HepG2 (cell line): ENCODE measurements around the gene RANBP2. TPM values are rescaled to one million over a fixed set of nuclear protein-coding genes. Genes with fewer than 3 reads are reported as not detected.
A peak's percentile ranks its signal among the peaks of the same experiment; 100 is the strongest.

Experiments
- FOXC1 ChIP-seq: sonication (generic); formaldehyde crosslinking; IDR thresholded peaks from 2 replicates; pipeline ENCODE4 v1.8.0; 2022; ENCODE audit warnings: mild to moderate bottlenecking, missing genetic modification reagents, borderline replicate concordance
- FOXO4 ChIP-seq: sonication (generic); formaldehyde crosslinking; conservative IDR thresholded peaks from 2 replicates; pipeline ENCODE4 v1.8.1; 2023; ENCODE audit warnings: missing genetic modification reagents
- HDAC6 ChIP-seq: fragments of 200-600 bp; sonication (generic); IDR thresholded peaks from 2 replicates; pipeline ENCODE4 v1.7.0; 2017; ENCODE audit warnings: mild to moderate bottlenecking, antibody characterized with exemption, low read length, low read depth
- IRF2 ChIP-seq: IDR thresholded peaks from 2 replicates; pipeline ENCODE4 v1.6.1; 2018; ENCODE audit warnings: missing genetic modification reagents, missing compliant biosample characterization
- KDM4B ChIP-seq: sonication (generic); formaldehyde crosslinking; IDR thresholded peaks from 2 replicates; pipeline ENCODE4 v1.4.0; 2020; ENCODE audit warnings: missing genetic modification reagents
- KDM5A ChIP-seq: fragments of 200-600 bp; sonication (generic); IDR thresholded peaks from 2 replicates; pipeline ENCODE4 v1.7.0; 2018; ENCODE audit warnings: antibody characterized with exemption, mild to moderate bottlenecking, low read length, borderline replicate concordance
- MTA1 ChIP-seq: sonication (generic); formaldehyde crosslinking; IDR thresholded peaks from 2 replicates; pipeline ENCODE4 v1.4.0; 2020; ENCODE audit warnings: missing genetic modification reagents, mild to moderate bottlenecking, borderline replicate concordance
- NCOA1 ChIP-seq: sonication (generic); formaldehyde crosslinking; IDR thresholded peaks from 2 replicates; pipeline ENCODE4 v1.9.0; 2021; ENCODE audit warnings: missing genetic modification reagents
- NR0B2 ChIP-seq: sonication (generic); formaldehyde crosslinking; IDR thresholded peaks from 2 replicates; pipeline ENCODE4 v1.4.0; 2020; ENCODE audit warnings: mild to moderate bottlenecking, missing genetic modification reagents
- NR2F1 ChIP-seq, 2 experiments: fragments of 450-650 bp in 1 of 2; formaldehyde crosslinking in 1 of 2; IDR thresholded peaks; 2 replicates each; pipeline versions ENCODE4 v1.5.0 to v1.6.1; 2016 to 2020; ENCODE audit warnings: mild to moderate bottlenecking in 1 of 2, missing compliant biosample characterization in 1 of 2, missing genetic modification reagents in 1 of 2, moderate library complexity in 1 of 2
- REST ChIP-seq, 2 experiments: IDR thresholded peaks; 2 replicates each; pipeline ENCODE4 v1.6.1; 2011 to 2012; ENCODE audit warnings: low read length in 2 of 2, borderline replicate concordance in 1 of 2, low read depth in 1 of 2, mild to moderate bottlenecking in 1 of 2, moderate library complexity in 1 of 2
- SOX13 ChIP-seq, 3 experiments: fragments of 450-650 bp in 1 of 3; sonication (generic) in 1 of 3; formaldehyde crosslinking in 1 of 3; IDR thresholded peaks in 2 of 3; conservative IDR thresholded peaks in 1 of 3; 2 replicates each; pipeline versions ENCODE4 v1.5.0 to v1.6.1; 2016 to 2020; ENCODE audit warnings: antibody characterized with exemption in 1 of 3, mild to moderate bottlenecking in 1 of 3, missing compliant biosample characterization in 1 of 3, missing genetic modification reagents in 1 of 3, moderate library complexity in 1 of 3
- SP4 ChIP-seq: sonication (generic); formaldehyde crosslinking; IDR thresholded peaks from 2 replicates; pipeline ENCODE4 v1.8.1; 2023; ENCODE audit warnings: mild to moderate bottlenecking, missing genetic modification reagents
- SP5 ChIP-seq: IDR thresholded peaks from 2 replicates; pipeline ENCODE4 v1.6.1; 2016; ENCODE audit warnings: low read depth, borderline replicate concordance
- ZNF12 ChIP-seq: sonication (generic); formaldehyde crosslinking; IDR thresholded peaks from 2 replicates; pipeline ENCODE4 v1.5.0; 2020; ENCODE audit warnings: missing genetic modification reagents
- ZNF136 ChIP-seq: sonication (generic); formaldehyde crosslinking; IDR thresholded peaks from 2 replicates; pipeline ENCODE4 v1.8.1; 2022; ENCODE audit warnings: low read depth, mild to moderate bottlenecking, moderate library complexity, missing genetic modification reagents
- ZNF292 ChIP-seq: sonication (generic); formaldehyde crosslinking; IDR thresholded peaks from 2 replicates; pipeline ENCODE4 v1.8.1; 2022; ENCODE audit warnings: mild to moderate bottlenecking, low read depth, missing genetic modification reagents, borderline replicate concordance
- ZNF335 ChIP-seq: sonication (generic); formaldehyde crosslinking; IDR thresholded peaks from 2 replicates; pipeline ENCODE4 v1.4.0; 2020; ENCODE audit warnings: missing genetic modification reagents
- ZNF547 ChIP-seq: sonication (generic); formaldehyde crosslinking; IDR thresholded peaks from 2 replicates; pipeline ENCODE4 v1.5.1; 2020; ENCODE audit warnings: mild to moderate bottlenecking, missing genetic modification reagents
- ZNF891 ChIP-seq: sonication (generic); formaldehyde crosslinking; IDR thresholded peaks from 2 replicates; pipeline ENCODE4 v1.5.0; 2020; ENCODE audit warnings: mild to moderate bottlenecking, missing genetic modification reagents
- polyA plus RNA-seq, 8 experiments: library from polyadenylated mRNA; depleted of rRNA in 3 of 8; stranded (reverse) in 7 of 8; unstranded in 1 of 8; fragments of >200 nt; fragmentation: Illumina TruSeq in 4 of 8; extraction: Trizol in 4 of 8; gene quantifications; 2 replicates each; pipeline versions ENCODE4 v1.2.1 to v1.2.3, GENCODE V29; 2011 to 2016; ENCODE audit warnings: low read depth in 4 of 8, missing spikeins in 1 of 8, mixed read lengths in 1 of 8; ENCODE audit not compliant: insufficient read depth in 1 of 8
- total RNA-seq, 5 experiments: library from RNA; depleted of rRNA; stranded (reverse); fragments of >200 nt; fragmentation: Illumina TruSeq; extraction: Trizol; gene quantifications; 2 replicates each; pipeline ENCODE4 v1.2.3, GENCODE V29; 2016; ENCODE audit warnings: low read depth in 1 of 5

The RANBP2 gene
- total and polyA plus RNA-seq, 2 of the 13 experiments (the other 11 are each of a cell fraction or from before 2014, with no cell fraction given), result 12.2 to 87.0 TPM

GRCh38 chr2:108823286-108823685 lies 104.0 kb downstream of the RANBP2 start (continued):
- TF ChIP-seq REST (IDR thresholded peaks at IDR 0.05; ENCODE audit: borderline replicate concordance in 1 of 2, low read depth in 1 of 2, low read length in 2 of 2), result no peak
- no peak for TF ChIP-seq SP4
- no peak for TF ChIP-seq ZNF136 (CRISPR knock-in tag)
- no peak for TF ChIP-seq KDM5A
- no peak for TF ChIP-seq MTA1
- TF ChIP-seq ZNF12 (CRISPR knock-in tag), result no peak
- TF ChIP-seq NR2F1 (CRISPR knock-in tag; IDR thresholded peaks at IDR 0.05), result peak; percentile 47 to 49; a peak in 2 of 4 replicates
- TF ChIP-seq NCOA1 (CRISPR knock-in tag), result no peak
- TF ChIP-seq NR0B2, result no peak
- no peak for TF ChIP-seq ZNF891 (CRISPR knock-in tag)
- no peak for TF ChIP-seq HDAC6
- no peak for TF ChIP-seq KDM4B (CRISPR knock-in tag)
- no peak for TF ChIP-seq IRF2
- no peak for TF ChIP-seq SP5
- TF ChIP-seq FOXO4 (CRISPR knock-in tag), result no peak
- TF ChIP-seq ZNF547, result no peak
- TF ChIP-seq ZNF335 (CRISPR knock-in tag), result no peak
- no peak for TF ChIP-seq ZNF292 (CRISPR knock-in tag)
- no peak for TF ChIP-seq FOXC1
- TF ChIP-seq SOX13 (IDR thresholded peaks at IDR 0.05), result peak; percentile 70; the same call in 1 of the 2 replicates
- TF ChIP-seq SOX13 (CRISPR knock-in tag; conservative IDR thresholded peaks at IDR 0.05 in 1 of 2, IDR thresholded peaks at IDR 0.05 in 1 of 2), result peak in 1 of 2 experiments; percentile 99; a peak in 2 of 4 replicates
